HCT116 (cell line): Measurements from ENCODE around the gene KCNC3. TPM values are rescaled to one million over a fixed set of nuclear protein-coding genes. Genes with fewer than 3 reads are reported as not detected.

ENCODE experiments used
- ATAC-seq: fragments of 200-7000 bp; cut with Tn5 transposase; 2 replicates; pipeline ENCODE4 v1.9.1; 2020; ENCODE audit warnings: mild to moderate bottlenecking, moderate library complexity
- BruUV-seq: library from RNA; stranded (reverse); fragments of 400-500 nt; replicated peaks from 2 replicates; lab custom pipeline; 2021; lab: Mats Ljungman, UMichigan
- CTCF ChIA-PET: fragments of 300-600 bp; sonication (Branson Sonifier 250); formaldehyde crosslinking; loops from one replicate; lab custom pipeline; 2021; ENCODE audit warnings: antibody characterized with exemption; lab: Charles Lee
- POLR2A ChIA-PET: fragments of 300-600, 350-600 bp; sonication (Branson Sonifier 250); formaldehyde crosslinking; loops from one replicate; lab custom pipeline; 2021; ENCODE audit warnings: antibody characterized with exemption; lab: Charles Lee
- RAD21 ChIA-PET, 2 experiments: fragments of 300-600 bp; sonication (Branson Sonifier 250); formaldehyde crosslinking; loops; one replicate each; lab custom pipeline; 2023; ENCODE audit warnings: low total read pairs in 2 of 2; ENCODE audit not compliant: uncharacterized antibody in 2 of 2, unreplicated experiment in 2 of 2, low non-redundant PET in 1 of 2; lab: Charles Lee
- DNase-seq: peaks from one replicate; pipeline ENCODE4 v3.0.0-alpha.2; 2010; ENCODE audit warnings: low read depth, low spot score
- H2AFZ ChIP-seq: fragments of 200-600 bp; shearing (Covaris generic), sonication (generic); 2 replicates; pipeline ENCODE4 v1.6.1; 2017; ENCODE audit warnings: low read depth, mixed run types, mixed read lengths, antibody characterized with exemption, low read length; ENCODE audit not compliant: poor library complexity, severe bottlenecking
- H3K27ac ChIP-seq: 2 replicates; pipeline ENCODE4 v1.5.1; 2012; ENCODE audit warnings: low read depth, low read length
- H3K27me3 ChIP-seq: fragments of 200-600 bp; sonication (generic); 2 replicates; pipeline ENCODE4 v1.6.1; 2016; ENCODE audit warnings: mixed run types, low read length, mixed read lengths; ENCODE audit not compliant: insufficient read depth
- H3K36me3 ChIP-seq, 2 experiments: fragments of 200-500 bp in 1 of 2; fragments of 200-600 bp in 1 of 2; sonication (Bioruptor generic) in 1 of 2; sonication (generic) in 1 of 2; 2 replicates each; pipeline versions ENCODE4 v1.5.1 to v1.6.1; 2014 to 2016; ENCODE audit warnings: low read length in 2 of 2, inconsistent platforms in 1 of 2, mixed read lengths in 1 of 2, mixed run types in 1 of 2; ENCODE audit not compliant: insufficient read depth in 2 of 2, control insufficient read depth in 1 of 2
- H3K4me1 ChIP-seq, 2 experiments: fragments of 200-600 bp in 1 of 2; sonication (generic) in 1 of 2; 2 replicates each; pipeline versions ENCODE4 v1.5.1 to v1.6.1; 2012 to 2017; ENCODE audit warnings: low read length in 2 of 2, inconsistent platforms in 1 of 2, mild to moderate bottlenecking in 1 of 2, mixed read lengths in 1 of 2, mixed run types in 1 of 2, moderate library complexity in 1 of 2; ENCODE audit not compliant: insufficient read depth in 2 of 2, control insufficient read depth in 1 of 2
- H3K4me2 ChIP-seq: fragments of 200-600 bp; sonication (generic); 2 replicates; pipeline ENCODE4 v1.6.1; 2017; ENCODE audit warnings: mixed run types, low read length, mixed read lengths
- H3K4me3 ChIP-seq, 2 experiments: fragments of 200-600 bp in 1 of 2; sonication (generic) in 1 of 2; replicated peaks in 1 of 2; 2 replicates each; pipeline ENCODE4 v1.5.1; 2011 to 2016; ENCODE audit warnings: low read length in 2 of 2, control low read depth in 1 of 2, low read depth in 1 of 2, mild to moderate bottlenecking in 1 of 2, mixed read lengths in 1 of 2, mixed run types in 1 of 2
- H3K79me2 ChIP-seq: fragments of 200-600 bp; sonication (generic); 2 replicates; pipeline ENCODE4 v1.6.1; 2017; ENCODE audit warnings: mild to moderate bottlenecking, mixed run types, low read length, moderate library complexity, mixed read lengths; ENCODE audit not compliant: insufficient read depth
- H3K9ac ChIP-seq: fragments of 200-600 bp; sonication (generic); 2 replicates; pipeline ENCODE4 v1.6.1; 2016; ENCODE audit warnings: low read length, mixed read lengths
- H3K9me2 ChIP-seq: fragments of 200-600 bp; sonication (generic), shearing (Covaris generic); 2 replicates; pipeline ENCODE4 v1.6.1; 2017; ENCODE audit warnings: mixed run types, mild to moderate bottlenecking, moderate library complexity; ENCODE audit not compliant: insufficient read depth
- H3K9me3 ChIP-seq, 2 experiments: fragments of 200-500 bp in 1 of 2; fragments of 200-600 bp in 1 of 2; sonication (Bioruptor generic) in 1 of 2; sonication (generic) in 1 of 2; 2 replicates each; pipeline ENCODE4 v1.6.1; 2014 to 2017; ENCODE audit warnings: low read length in 2 of 2, mixed read lengths in 2 of 2, inconsistent platforms in 1 of 2, low read depth in 1 of 2, mild to moderate bottlenecking in 1 of 2, mixed run types in 1 of 2, moderate library complexity in 1 of 2; ENCODE audit not compliant: control insufficient read depth in 1 of 2, insufficient read depth in 1 of 2
- H4K20me1 ChIP-seq: fragments of 200-600 bp; sonication (generic), shearing (Covaris generic); 2 replicates; pipeline ENCODE4 v1.6.1; 2017; ENCODE audit warnings: mixed run types, mild to moderate bottlenecking, moderate library complexity; ENCODE audit not compliant: insufficient read depth
- CEBPB ChIP-seq: IDR thresholded peaks from 2 replicates; pipeline ENCODE4 v1.6.1; 2012; ENCODE audit warnings: low read depth
- CTCF ChIP-seq, 3 experiments: fragments of 200-600 bp in 1 of 3; sonication (generic) in 1 of 3; IDR thresholded peaks in 2 of 3; conservative IDR thresholded peaks in 1 of 3; 2 replicates each; pipeline ENCODE4 v1.5.1; 2012 to 2017; ENCODE audit warnings: low read depth in 2 of 3, low read length in 2 of 3, antibody characterized with exemption in 1 of 3, borderline replicate concordance in 1 of 3, control low read depth in 1 of 3, mild to moderate bottlenecking in 1 of 3, mixed read lengths in 1 of 3, mixed run types in 1 of 3, moderate library complexity in 1 of 3; ENCODE audit not compliant: insufficient read depth in 1 of 3
- EZH2phosphoT487 ChIP-seq: fragments of 200-600 bp; IDR thresholded peaks from 2 replicates; pipeline ENCODE4 v1.6.1; 2018; ENCODE audit warnings: antibody characterized with exemption, borderline replicate concordance
- POLR2AphosphoS5 ChIP-seq: IDR thresholded peaks from 2 replicates; pipeline ENCODE4 v1.6.1; 2011; ENCODE audit warnings: mild to moderate bottlenecking, low read depth, low read length, moderate library complexity
- SP1 ChIP-seq: IDR thresholded peaks from 2 replicates; pipeline ENCODE4 v1.6.1; 2012; ENCODE audit warnings: low read depth
- TCF7L2 ChIP-seq: IDR thresholded peaks from 2 replicates; pipeline ENCODE4 v1.7.0; 2011; ENCODE audit warnings: borderline replicate concordance, inconsistent platforms; ENCODE audit not compliant: insufficient read depth, insufficient read length; ENCODE audit errors: extremely low read depth
- ZFX ChIP-seq: fragments of 450-650 bp; IDR thresholded peaks from 2 replicates; pipeline ENCODE4 v1.6.1; 2017
- ZNF274 ChIP-seq: fragments of 200-500 bp; sonication (Bioruptor generic); IDR thresholded peaks from 2 replicates; pipeline ENCODE4 v1.6.1; 2014; ENCODE audit warnings: mild to moderate bottlenecking, low read depth, low read length, inconsistent platforms
- intact Hi-C: fragments of 100-400 bp; cut with micrococcal nuclease; formaldehyde crosslinking; loops from 2 replicates; pipeline ENCODE4 v1.10.0; 2022
- total RNA-seq: library from RNA; stranded (reverse); gene quantifications from one replicate; pipeline ENCODE4 v1.2.1, GENCODE V29; 2021; ENCODE audit not compliant: unreplicated experiment

The KCNC3 gene
- total RNA-seq, 1 experiment from 2014 or later, result 6.9 TPM

- TF ChIP-seq ZFX (no peak), ZNF274 (no peak)
These were observed 18.3 kb downstream of the KCNC3 start (continued) for GRCh38 chr19:50310759-50311465.

- Histone ChIP-seq H3K4me1 (peaks cover 0 to 4% of the 10 kb centered on the region in 2 experiments; a peak in 1 of 4 replicates), H3K4me3 (no peak overlapping the region), H3K79me2 (no peaks in the 10 kb centered on the region), H4K20me1 (no peaks in the 10 kb centered on the region), H3K27ac (no peak overlapping the region), H3K4me2 (no peak overlapping the region), H3K9me3 (no peaks in the 10 kb centered on the region), H3K36me3 (no peaks in the 10 kb centered on the region), H2AFZ (no peak overlapping the region), H3K9ac (no peak overlapping the region), H3K9me2 (no peaks in the 10 kb centered on the region), H3K27me3 (no peaks in the 10 kb centered on the region)
- CTCF ChIA-PET, result no interaction called here
- TF ChIP-seq EZH2phosphoT487 (no peak), CEBPB (no peak), CTCF (IDR thresholded peaks at IDR 0.05 in 2 of 3, conservative IDR thresholded peaks at IDR 0.05 in 1 of 3; ENCODE audit: borderline replicate concordance in 1 of 3, insufficient read depth in 1 of 3, low read depth in 2 of 3, low read length in 2 of 3) (no peak), SP1 (no peak), TCF7L2 (no peak), POLR2AphosphoS5 (no peak)
- RAD21 ChIA-PET, result no interaction called here
- DNase-seq (no peak), ATAC-seq (no peak)
- POLR2A ChIA-PET, result no interaction called here
- intact Hi-C loops, result no loop called here
- BruUV-seq, result TSS peak; percentile 59
These were observed 19.6 kb downstream of the KCNC3 start for GRCh38 chr19:50309396-50310125.
